Right lobe of liver (tissue), 6 donors: ENCODE data around the gene IVD. TPM values are rescaled to one million over a fixed set of nuclear protein-coding genes. Genes with fewer than 3 reads are reported as not detected.

ENCODE experiments used
- ATAC-seq, 4 donors: fragments of 200-7000 bp; cut with Tn5 transposase; one replicate each; pipeline ENCODE4 v1.9.1; 2020; ENCODE audit warnings: mild to moderate bottlenecking in 4 of 4, moderate library complexity in 4 of 4
- DNase-seq, 3 donors: peaks; one replicate each; pipeline ENCODE4 v3.0.0-alpha.2; 2020
- H3K27ac ChIP-seq, 3 donors: fragments of 200-600 bp; one replicate each; pipeline ENCODE4 v1.8.0; 2022
- H3K27me3 ChIP-seq, 2 donors: fragments of 200-600 bp; one replicate each; pipeline ENCODE4 v1.8.0; 2022
- H3K36me3 ChIP-seq, 4 donors: fragments of 200-600 bp; sonication (generic) in 1 of 4; one replicate each; pipeline versions ENCODE4 v1.5.1 to v1.8.0; 2017 to 2022; ENCODE audit warnings: control low read depth in 1 of 4
- H3K4me1 ChIP-seq, 4 donors: fragments of 200-600 bp; sonication (generic) in 1 of 4; one replicate each; pipeline versions ENCODE4 v1.5.1 to v1.8.0; 2017 to 2022; ENCODE audit warnings: control low read depth in 1 of 4
- H3K4me3 ChIP-seq, 3 donors: fragments of 200-600 bp; one replicate each; pipeline ENCODE4 v1.8.0; 2022
- H3K9me3 ChIP-seq, 4 donors: fragments of 200-600 bp; sonication (generic) in 1 of 4; one replicate each; pipeline versions ENCODE4 v1.5.1 to v1.8.0; 2017 to 2022; ENCODE audit warnings: control low read depth in 1 of 4
- POLR2A ChIP-seq: fragments of 450-650 bp; IDR thresholded peaks from one replicate; pipeline ENCODE4 v1.6.1; 2017; ENCODE audit warnings: antibody characterized with exemption, mild to moderate bottlenecking
- WGBS: methylation state at CpG from one replicate; pipeline ENCODE4 v1.1.6; 2018; ENCODE audit warnings: low coverage, low lambda C conversion rate; ENCODE audit not compliant: insufficient coverage; ENCODE audit errors: missing lambda C conversion rate; 5-methylcytosine and 5-hydroxymethylcytosine counted together
- intact Hi-C, 2 donors: fragments of 100-400 bp; cut with DNase I; formaldehyde crosslinking; loops; one replicate each; pipeline versions ENCODE4 v1.11.2 to v1.14.1; 2022
- total RNA-seq, 6 experiments: library from RNA; depleted of rRNA in 2 of 6; stranded (reverse); fragments of >200 nt in 2 of 6; fragmentation: NEBNext Ultra II Directional in 3 of 6; extraction: Animal tissue kit (Norgen Biotek cat#: 25700) in 3 of 6; gene quantifications; one replicate each; pipeline versions ENCODE4 v1.1.0 to v1.2.4, GENCODE V29; 2016 to 2023
- TF ChIP-seq, protein P1 (sequence below), 4 donors: fragments of 200-600 bp in 3 of 4; fragments of 450-650 bp in 1 of 4; IDR thresholded peaks; one replicate each; pipeline versions ENCODE4 v1.5.1 to v1.8.0; 2016 to 2022; ENCODE audit warnings: antibody characterized with exemption in 4 of 4, mild to moderate bottlenecking in 2 of 4
- donor health status: DM: no; HTN: yes; CAD: no.
- donor health status: DM: no; HTN: no; CAD: no.
- donor health status: DM: no; HTN: no; CAD: no.
- donor health status: DM: no; HTN: yes; CAD: no.
- donor health status: DM: no; HTN: yes; CAD: no.

Gene IVD
- total RNA-seq, 6 experiments from 2014 or later, result 89.7 to 231 (median 122) TPM

DNA sequence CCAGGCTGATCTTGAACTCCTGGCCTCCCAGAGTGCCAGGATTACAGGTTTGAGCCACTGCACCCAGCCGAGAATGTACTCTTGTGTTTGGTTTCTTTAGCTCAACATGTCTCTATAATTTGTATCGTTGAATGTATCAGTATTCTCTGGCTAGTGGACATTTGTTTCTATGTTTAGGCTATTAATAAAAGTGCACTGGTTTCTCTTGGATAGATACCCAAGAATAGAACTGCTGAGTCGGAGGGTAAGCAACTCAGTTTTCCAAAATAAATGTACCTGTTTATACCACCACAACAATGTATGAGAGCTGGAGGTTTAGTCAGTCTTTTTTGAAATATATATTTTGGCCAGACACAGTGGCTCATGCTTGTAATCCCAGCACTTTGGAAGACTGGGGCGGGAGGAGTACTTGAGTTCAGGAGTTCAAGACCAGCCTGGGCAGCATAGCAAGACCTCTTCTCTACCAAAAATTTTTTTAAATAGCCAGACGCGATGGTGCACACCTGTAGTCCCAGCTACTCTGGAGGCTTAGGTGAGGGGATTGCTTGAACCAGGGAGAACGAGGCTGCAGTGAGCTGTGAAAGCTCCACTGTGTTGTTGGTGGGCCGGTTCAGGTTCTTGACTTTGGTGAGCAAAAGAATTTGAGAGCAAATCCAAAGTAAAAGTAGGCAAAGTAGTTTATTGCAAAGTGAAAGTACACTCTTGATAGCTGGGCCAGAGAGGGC is 7.7 kb upstream of the IVD start:
- H3K9me3 ChIP-seq, result no peaks in the 10 kb centered on the region
- H3K27me3 ChIP-seq, result no peaks in the 10 kb centered on the region
- WGBS, result 86% methylated on average over 7 of the region's 8 CpGs
- peaks cover 0 to 10% (median 0%) of the 10 kb centered on the region in 4 donors for H3K36me3 ChIP-seq
- H3K27ac ChIP-seq, result no peak overlapping the region
- DNase-seq (no peak), ATAC-seq (no peak)
- TF ChIP-seq POLR2A, result no peak
- TF ChIP-seq, protein P1, sequence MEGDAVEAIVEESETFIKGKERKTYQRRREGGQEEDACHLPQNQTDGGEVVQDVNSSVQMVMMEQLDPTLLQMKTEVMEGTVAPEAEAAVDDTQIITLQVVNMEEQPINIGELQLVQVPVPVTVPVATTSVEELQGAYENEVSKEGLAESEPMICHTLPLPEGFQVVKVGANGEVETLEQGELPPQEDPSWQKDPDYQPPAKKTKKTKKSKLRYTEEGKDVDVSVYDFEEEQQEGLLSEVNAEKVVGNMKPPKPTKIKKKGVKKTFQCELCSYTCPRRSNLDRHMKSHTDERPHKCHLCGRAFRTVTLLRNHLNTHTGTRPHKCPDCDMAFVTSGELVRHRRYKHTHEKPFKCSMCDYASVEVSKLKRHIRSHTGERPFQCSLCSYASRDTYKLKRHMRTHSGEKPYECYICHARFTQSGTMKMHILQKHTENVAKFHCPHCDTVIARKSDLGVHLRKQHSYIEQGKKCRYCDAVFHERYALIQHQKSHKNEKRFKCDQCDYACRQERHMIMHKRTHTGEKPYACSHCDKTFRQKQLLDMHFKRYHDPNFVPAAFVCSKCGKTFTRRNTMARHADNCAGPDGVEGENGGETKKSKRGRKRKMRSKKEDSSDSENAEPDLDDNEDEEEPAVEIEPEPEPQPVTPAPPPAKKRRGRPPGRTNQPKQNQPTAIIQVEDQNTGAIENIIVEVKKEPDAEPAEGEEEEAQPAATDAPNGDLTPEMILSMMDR (IDR thresholded peaks at IDR 0.05), result no peak
- intact Hi-C loops, result no loop called here
- H3K4me3 ChIP-seq, result no peak overlapping the region
- H3K4me1 ChIP-seq, result no peaks in the 10 kb centered on the region

DNA sequence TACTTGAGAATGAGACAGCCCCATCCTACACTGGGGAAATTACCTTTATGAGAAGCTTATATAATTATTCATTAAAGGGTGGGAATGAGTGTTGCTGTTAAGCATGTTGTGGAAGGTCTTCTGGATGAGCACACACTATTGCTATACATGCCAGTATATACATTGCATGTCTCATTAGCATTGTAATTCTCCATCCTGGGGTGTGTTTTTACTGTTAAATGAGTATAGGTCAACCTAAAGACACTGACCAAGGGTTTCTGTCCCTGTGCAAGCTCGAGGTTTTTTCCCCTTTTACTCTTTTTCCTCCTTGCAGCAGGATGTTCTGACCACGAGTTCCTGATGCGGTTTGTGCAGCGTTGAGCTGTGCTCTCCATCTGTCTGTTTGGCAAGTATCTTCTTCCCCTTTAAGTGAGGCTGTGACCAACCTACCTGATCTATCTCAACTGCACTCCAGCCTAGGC is 7.2 kb upstream of the IVD start:
- no peaks in the 10 kb centered on the region for H3K4me1 ChIP-seq
- intact Hi-C loops, result no loop called here
- TF ChIP-seq, protein P1 (IDR thresholded peaks at IDR 0.05), result no peak
- TF ChIP-seq POLR2A, result no peak
- no peak overlapping the region for H3K27ac ChIP-seq
- no peak overlapping the region for H3K4me3 ChIP-seq
- no peaks in the 10 kb centered on the region for H3K9me3 ChIP-seq
- no peaks in the 10 kb centered on the region for H3K27me3 ChIP-seq
- WGBS, result 43% methylated on average over 2 of the region's 4 CpGs
- ATAC-seq (peak; percentile 58 to 61 (median 60)), DNase-seq (no peak)
- peaks cover 0 to 5% (median 0%) of the 10 kb centered on the region in 4 donors for H3K36me3 ChIP-seq

DNA sequence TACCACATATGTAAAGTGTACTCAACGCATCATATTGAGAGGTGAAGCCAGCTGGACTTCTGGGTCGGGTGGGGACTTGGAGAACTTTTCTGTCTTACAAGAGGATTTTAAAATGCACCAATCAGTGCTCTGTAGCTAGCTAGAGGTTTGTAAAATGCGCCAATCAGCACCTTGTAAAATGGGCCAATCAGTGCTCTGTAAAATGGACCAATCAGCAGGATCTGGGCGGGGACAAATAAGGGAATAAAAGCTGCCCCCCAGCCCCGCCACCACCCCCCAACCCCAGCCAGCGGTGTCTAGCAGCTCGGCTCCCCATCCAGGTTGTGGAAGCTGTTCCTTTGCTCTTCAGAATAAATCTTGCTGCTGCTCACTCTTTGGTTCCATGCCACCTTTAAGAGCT is 6.2 kb upstream of the IVD start:
- H3K36me3 ChIP-seq, result no peaks in the 10 kb centered on the region
- no peak for TF ChIP-seq POLR2A
- TF ChIP-seq, protein P1 (IDR thresholded peaks at IDR 0.05), result no peak
- no peaks in the 10 kb centered on the region for H3K4me1 ChIP-seq
- no peaks in the 10 kb centered on the region for H3K9me3 ChIP-seq
- WGBS, result 83% methylated on average over 3 of the region's 7 CpGs
- H3K4me3 ChIP-seq, result no peak overlapping the region
- H3K27ac ChIP-seq, result no peak overlapping the region
- ATAC-seq (no peak), DNase-seq (no peak)
- no peaks in the 10 kb centered on the region for H3K27me3 ChIP-seq
- intact Hi-C loops, result no loop called here

DNA sequence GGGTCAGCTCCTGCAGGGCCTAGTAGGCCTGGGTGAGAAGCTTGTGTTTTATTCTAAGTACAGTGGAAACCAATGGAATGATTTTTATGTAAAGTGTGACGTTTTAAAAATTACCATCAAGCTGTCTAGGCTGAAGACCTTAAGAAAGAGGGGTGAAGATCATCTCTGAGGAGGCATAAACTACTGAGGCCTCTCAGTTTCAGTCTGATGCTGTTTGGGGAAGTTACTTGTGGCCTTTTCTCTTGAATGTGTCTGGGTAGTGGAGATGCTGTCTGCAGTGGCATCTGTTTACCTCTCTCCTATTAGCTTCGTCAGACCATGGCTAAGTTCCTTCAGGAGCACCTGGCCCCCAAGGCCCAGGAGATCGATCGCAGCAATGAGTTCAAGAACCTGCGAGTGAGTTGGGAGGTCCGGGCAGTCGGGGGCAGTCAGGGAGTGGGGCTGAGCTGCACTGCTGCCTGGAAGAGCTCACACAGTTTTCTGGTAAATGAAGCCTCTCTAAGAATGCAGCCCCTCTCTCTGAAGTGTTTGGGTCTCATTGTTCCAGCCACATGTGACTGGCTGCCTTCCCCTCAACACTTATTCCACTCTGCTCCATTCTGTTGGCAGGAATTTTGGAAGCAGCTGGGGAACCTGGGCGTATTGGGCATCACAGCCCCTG is 1.9 kb downstream of the IVD start:
- DNase-seq (no peak), ATAC-seq (no peak)
- Histone ChIP-seq H3K27ac (no peak overlapping the region), H3K4me1 (peaks cover 0 to 36% (median 8%) of the 10 kb centered on the region in 4 donors), H3K27me3 (no peaks in the 10 kb centered on the region), H3K36me3 (peaks cover 0 to 43% (median 9%) of the 10 kb centered on the region in 4 donors), H3K9me3 (no peaks in the 10 kb centered on the region), H3K4me3 (peak overlapping the region in 1 of 3 donors; percentile 71)
- no peak for TF ChIP-seq POLR2A
- TF ChIP-seq, protein P1 (IDR thresholded peaks at IDR 0.05), result no peak
- WGBS, result 63% methylated on average over 3 of the region's 8 CpGs
- intact Hi-C loops, result no loop called here
